Gastrocnemius medialis (tissue), 4 donors: ENCODE measurements around the gene HOMEZ.

Source experiments
- POLR2A ChIP-seq, 2 donors: fragments of 450-650 bp; IDR thresholded peaks; one replicate each; pipeline ENCODE4 v1.6.1; 2017; ENCODE audit warnings: antibody characterized with exemption in 2 of 2, mild to moderate bottlenecking in 2 of 2, moderate library complexity in 2 of 2
- TF ChIP-seq, protein P1 (sequence below), 5 experiments: fragments of 450-650 bp in 3 of 5; fragments of 200-600 bp in 2 of 5; sonication (generic) in 2 of 5; IDR thresholded peaks in 4 of 5; conservative IDR thresholded peaks in 1 of 5; 1 replicate in 4 of 5; 2 replicates in 1 of 5; pipeline ENCODE4 v1.5.1; 2016 to 2019; ENCODE audit warnings: antibody characterized with exemption in 5 of 5, mild to moderate bottlenecking in 3 of 5, moderate library complexity in 3 of 5

DNA sequence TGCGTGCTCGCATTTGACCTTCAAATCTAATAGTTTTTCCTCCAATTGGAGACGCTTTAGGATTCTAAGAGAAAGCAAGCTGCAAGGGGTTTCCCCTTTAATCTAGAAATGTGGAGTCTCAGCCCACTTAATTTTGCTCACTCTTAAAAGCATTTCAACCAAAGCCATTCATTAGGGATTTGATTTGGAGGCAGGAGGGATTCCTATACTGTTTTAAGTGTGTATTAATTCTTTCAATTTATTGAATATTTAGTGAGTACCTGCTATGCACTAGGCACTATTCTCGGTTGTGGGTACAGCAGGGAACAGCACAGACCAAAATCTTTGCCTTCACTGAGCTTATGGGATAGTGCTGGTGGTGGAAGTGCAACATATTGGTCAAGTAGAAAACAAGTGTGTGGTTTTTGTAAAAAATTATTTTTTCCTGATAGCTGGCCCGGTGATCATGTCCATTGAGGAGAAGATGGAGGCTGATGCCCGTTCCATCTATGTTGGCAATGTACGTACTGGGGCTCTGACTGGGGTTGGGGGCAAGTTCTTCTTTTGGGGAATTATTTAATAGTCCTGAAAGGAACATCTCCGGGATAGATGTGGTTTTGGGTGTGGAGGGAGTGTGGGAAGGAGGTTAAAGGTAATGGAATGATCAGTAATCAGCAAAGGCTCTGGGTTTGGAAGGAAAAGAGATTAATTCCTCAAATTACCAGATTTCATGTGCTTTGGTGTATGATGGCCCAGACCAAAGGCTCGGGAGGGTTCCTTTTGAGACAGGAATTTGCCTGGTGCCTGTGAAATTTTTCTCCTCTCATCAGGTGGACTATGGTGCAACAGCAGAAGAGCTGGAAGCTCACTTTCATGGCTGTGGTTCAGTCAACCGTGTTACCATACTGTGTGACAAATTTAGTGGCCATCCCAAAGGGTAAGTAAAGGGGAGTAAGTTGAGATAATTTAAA, 36.9 kb upstream of the HOMEZ start:
- TF ChIP-seq, protein P1, sequence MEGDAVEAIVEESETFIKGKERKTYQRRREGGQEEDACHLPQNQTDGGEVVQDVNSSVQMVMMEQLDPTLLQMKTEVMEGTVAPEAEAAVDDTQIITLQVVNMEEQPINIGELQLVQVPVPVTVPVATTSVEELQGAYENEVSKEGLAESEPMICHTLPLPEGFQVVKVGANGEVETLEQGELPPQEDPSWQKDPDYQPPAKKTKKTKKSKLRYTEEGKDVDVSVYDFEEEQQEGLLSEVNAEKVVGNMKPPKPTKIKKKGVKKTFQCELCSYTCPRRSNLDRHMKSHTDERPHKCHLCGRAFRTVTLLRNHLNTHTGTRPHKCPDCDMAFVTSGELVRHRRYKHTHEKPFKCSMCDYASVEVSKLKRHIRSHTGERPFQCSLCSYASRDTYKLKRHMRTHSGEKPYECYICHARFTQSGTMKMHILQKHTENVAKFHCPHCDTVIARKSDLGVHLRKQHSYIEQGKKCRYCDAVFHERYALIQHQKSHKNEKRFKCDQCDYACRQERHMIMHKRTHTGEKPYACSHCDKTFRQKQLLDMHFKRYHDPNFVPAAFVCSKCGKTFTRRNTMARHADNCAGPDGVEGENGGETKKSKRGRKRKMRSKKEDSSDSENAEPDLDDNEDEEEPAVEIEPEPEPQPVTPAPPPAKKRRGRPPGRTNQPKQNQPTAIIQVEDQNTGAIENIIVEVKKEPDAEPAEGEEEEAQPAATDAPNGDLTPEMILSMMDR (IDR thresholded peaks at IDR 0.05 in 4 of 5, conservative IDR thresholded peaks at IDR 0.05 in 1 of 5) = no peak
- no peak for TF ChIP-seq POLR2A (IDR thresholded peaks at IDR 0.05)
